NCI-H187 treated with DMSO at 0.1 percent for 48 hours (cell line): ENCODE results near the gene CAVIN4.

Experiments used
- DNase-seq: peaks from one replicate; lab custom pipeline; 2025; lab: John Stamatoyannopoulos, UW

Gene CAVIN4, protein sequence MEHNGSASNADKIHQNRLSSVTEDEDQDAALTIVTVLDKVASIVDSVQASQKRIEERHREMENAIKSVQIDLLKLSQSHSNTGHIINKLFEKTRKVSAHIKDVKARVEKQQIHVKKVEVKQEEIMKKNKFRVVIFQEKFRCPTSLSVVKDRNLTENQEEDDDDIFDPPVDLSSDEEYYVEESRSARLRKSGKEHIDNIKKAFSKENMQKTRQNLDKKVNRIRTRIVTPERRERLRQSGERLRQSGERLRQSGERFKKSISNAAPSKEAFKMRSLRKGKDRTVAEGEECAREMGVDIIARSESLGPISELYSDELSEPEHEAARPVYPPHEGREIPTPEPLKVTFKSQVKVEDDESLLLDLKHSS

DNA sequence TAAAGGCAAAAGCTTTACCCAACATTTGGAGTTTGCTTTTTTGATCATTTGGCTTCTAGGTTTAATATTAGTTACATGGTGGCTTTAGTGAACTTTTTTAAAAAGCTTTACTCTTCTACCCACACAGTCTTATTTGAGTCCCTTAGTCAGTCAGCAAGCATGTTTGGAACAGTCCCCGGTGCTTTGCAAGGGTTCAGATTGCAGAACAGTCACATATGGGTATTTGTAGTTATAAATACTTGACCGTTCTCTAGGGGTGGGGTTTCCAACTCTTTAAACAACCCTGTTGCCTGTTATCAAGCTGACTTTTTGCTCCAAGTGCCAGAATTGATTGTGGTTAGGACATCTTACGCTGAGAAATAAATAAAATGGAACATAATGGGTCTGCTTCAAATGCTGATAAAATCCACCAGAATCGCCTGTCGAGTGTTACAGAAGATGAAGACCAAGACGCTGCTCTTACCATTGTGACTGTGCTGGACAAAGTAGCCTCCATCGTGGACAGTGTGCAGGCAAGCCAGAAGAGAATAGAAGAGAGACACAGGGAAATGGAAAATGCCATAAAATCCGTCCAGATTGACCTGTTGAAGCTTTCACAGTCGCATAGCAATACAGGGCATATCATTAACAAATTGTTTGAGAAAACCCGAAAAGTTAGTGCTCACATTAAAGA, at the start of gene CAVIN4:
Gene CAVIN4, plus strand, starts transcription at position 304 of the 673 bp plus-strand sequence. Its CDS starts 65 bp downstream, at position 369.
- no peak for DNase-seq

DNA sequence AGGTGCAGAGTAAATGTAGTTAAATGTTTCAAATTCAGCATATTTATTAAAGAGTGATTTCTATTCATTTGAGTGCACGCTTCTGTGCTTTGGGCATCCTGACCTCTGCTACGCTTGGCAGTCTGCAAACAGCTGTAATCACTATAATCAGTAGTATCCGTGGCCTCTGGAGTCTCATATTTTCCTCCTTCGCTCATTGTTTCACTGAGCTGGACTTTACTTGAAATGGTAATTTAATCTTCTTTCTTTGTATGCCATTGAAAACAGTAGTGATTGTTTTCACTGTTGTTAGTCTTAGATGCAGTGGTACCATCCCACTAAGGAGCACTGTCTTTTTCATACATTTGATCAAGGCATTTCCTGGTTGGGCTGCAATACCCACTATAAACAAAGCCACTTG, 43.5 kb upstream of the CAVIN4 start:
- no peak for DNase-seq

DNA sequence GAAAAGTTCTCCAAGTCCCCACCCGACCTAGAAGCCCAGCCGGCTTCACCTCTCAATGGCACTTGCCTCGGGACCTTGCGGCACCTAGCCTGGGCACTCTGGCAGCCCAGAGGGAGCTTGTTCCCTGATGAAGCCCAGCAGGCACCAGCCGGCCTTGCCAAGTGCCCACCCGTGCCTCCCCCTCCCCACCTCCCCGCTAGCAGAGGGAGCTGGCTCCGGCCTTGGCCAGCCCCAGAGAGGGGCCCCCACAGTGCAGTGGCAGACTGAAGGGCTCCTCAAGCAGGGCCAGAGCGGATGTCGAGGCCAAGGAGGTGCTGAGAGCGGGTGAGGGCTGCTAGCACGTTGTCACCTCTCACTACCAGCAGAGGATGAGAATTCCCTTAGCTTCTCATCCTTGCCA, 37.6 kb upstream of the CAVIN4 start:
- DNase-seq, result no peak

DNA sequence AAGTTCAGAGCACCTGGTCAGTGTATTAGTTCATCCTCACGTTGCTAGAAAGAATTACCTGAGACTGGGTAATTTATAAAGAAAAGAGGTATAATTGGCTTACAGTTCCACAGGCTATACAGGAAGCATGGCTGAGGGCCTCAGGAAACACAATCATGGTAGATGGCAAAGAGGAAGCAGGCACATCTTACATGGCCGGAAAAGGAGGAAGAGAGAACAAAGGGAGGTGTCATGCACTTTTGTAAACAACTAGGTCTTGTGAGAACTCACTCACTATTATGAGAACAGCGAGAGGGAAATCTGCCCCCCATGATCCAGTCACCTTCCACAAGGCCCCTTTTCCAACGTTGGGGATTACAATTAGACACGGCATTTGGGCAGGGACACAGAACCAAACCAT, 28.8 kb upstream of the CAVIN4 start:
- DNase-seq, result no peak

DNA sequence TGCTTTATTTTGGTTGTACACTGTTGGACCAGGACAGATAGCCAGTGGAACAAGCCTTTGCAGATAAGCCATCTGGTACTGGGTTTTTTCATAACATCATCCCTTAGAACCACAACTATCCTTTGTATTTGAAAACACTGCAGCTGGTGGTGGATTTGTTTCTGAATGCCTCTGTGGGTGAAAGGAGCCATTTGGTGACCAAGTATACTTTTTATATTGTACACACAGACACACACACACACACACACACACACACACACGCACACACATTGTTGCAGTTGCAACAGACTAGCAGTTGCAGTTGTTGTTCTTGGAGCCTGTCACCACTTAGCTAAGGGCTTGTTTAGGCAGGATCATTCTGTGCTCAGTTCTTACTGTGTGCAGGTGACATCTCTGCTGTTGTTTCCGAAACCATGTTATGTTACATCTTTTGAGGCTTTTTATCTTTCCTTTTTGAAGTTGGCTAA, 22.9 kb upstream of the CAVIN4 start:
- DNase-seq, result no peak

DNA sequence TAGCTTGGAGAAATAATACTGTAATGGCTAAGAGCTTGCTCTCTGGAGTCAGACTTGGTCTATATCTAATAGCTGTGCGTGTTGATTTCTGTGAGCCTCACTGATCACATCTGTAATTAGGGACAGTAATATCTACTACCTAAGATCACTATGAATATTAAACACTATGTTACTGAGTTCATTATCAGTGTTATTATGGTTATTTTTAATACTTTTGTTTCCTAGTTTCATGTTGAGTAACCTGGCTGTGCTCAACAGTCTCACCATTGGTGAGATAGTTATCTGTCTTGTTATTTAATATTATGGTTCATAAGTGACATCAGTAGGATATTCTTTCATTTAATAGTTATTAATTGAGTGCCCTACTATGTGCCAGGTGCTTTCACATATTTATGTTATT, 22.4 kb upstream of the CAVIN4 start:
- no peak for DNase-seq

DNA sequence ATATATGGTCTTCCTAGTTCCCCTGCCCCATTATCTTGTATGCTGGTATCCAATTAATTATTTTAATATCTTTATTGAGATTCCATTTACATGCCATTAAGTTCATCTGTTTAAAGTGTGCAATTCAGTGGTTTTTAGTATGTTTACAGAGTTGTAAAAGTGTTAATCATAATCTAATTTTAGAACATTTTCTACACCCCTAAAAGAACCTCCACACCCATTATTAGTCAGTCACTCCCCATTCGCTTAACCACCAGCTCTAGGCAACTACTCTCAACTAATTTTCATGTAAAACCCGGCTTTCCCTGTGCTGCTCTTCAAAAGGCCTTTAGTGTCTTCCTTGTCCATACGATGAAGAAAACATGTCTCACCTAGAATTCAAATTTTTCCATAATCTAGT, 20.8 kb upstream of the CAVIN4 start:
- DNase-seq, result no peak

DNA sequence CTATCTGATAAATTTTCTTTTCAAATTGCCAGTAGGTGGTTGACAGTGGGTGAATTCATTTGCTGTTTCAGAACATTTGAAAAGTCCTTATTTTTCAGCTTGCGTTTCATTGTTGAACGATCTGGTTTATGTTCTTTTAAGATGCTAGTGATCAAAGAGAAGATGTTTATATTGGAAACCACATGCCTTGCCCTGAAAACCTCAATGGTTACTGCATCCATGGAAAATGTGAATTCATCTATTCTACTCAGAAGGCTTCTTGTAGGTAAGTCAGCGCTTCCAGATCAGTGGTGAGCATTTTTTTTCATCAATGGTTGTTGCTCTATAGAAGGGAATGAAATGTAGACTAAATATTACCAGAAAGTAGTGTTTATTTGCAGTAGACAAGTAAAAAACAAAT, 16.6 kb upstream of the CAVIN4 start:
- no peak for DNase-seq

DNA sequence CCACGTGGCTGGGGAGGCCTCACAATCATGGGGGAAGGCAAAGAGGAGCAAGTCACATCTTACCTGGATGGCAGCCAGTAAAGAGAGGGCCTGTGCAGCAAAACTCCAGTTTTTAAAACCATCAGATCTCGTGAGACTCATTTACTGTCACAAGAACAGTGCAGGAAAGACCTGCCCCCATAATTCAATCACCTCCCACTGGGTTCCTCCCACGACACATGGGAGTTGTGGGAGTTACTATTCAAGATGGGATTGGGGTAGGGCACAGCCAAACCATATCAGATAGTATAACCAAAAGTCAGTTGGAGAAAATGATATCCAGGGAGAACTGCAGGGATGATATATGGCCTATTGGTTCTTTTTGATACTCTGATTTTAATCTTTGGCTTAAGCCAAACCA, 10.0 kb upstream of the CAVIN4 start:
- no peak for DNase-seq

DNA sequence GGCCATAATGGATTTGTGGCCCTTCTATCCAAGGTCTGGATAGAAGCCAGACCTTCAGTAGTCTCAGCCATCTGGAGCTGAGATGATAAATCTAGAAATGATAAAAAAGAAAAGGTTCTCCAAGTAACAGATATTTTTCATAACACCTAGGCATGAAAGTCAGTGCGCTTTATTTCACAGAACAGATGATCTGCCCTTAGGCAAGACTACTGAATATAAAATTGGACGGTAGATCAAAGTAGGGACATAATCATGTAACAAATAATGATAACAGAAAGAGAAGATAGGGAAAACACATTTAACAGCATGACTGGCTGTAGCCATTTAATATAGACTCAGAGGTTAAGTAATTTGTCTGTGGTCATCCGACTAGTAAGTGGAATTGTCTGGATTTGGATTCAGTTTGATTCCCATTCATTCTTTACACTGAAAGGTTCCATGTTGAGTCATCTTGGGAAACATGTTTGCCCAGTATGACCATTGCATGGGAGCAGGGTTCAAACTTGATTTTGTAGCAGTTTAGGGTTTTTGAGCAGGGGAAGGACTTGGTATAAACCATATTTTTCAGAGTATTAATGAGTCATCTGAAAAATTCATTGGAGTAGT, 4.1 kb upstream of the CAVIN4 start:
- no peak for DNase-seq

DNA sequence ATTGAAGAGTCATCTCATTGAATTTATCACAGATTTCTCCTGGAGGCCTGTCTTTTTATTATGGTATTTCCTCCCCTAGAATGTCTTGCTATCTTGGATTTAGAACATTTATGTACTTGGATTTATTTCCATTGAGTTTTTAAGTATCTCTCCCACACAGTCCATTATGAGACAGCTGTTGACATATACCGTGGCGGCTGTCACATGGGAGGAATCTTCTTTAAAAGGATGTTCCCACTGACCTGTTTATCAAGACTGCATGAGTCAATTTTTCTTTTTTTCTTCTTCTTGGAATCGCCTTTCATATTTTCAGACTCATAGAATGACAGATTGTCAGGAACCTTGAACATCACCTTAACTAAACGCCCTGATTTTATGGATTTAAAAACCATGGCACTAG, 2.9 kb upstream of the CAVIN4 start:
- DNase-seq, result no peak

DNA sequence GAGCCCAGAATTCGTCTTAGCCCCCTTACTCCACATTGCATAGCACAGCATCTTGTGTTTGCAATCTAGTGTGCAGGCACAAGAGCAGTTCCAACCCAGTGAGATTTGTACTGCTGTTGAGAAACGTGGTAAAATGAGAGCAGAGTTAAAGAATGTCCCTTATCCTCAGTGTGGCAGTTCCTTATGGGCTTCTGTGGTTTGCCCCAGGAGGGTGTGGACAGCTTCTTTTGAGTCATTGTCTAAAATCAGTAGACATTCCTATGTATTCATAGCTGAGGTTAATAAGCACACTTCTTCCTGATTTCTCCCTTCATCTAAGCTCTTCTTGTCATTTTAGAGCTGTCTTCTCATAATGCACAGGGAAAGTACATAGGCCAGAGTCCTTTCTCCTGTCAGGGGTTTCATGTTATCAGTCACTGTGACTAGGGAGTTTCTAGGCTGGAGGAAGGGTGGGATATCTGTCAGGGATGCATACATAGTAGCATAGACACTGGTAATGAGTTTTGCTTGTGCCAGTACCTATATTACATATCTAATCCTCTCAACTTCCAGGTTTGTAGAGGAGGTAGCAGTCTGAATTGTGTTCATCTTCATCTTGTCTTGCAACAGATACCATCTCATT, 2.0 kb upstream of the CAVIN4 start:
- DNase-seq, result no peak

DNA sequence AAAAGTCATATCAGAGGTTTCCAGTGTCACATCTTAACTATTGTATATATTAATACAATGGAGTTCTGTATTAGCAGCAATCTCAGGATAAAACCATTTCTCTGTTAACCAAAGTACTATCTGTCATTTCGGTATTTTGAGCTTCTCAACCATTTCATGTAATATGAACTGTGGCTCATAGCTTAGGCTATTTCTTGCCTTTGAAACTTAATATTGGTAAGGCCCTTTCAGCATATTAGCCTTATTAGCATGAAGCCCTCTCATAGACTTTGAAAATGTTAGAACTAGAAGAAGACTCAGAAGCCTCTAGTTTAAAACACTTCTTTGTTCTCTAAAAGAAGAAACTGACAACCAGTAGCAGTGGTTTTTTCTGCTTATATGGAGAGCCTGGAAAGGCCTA, 731 bp downstream of the CAVIN4 start:
- no peak for DNase-seq

DNA sequence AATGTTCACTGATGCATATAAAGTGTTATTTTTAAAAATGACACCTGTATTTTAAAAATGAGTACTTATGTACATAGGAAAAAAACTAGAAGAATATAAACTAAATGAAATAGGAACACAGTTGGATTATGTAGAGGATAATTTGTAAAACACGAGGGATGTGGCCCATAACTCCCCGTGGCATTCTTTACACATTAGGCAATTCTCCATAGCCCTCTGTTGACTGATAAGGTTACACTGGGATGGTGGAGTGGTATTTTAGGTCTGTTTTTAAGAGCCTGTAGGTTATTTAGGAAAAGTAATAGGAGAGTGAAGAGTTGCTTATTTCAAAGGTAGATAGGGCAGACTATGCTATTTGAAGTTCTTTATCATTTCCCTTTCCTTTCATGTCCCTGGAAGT, 1.8 kb downstream of the CAVIN4 start:
- no peak for DNase-seq

DNA sequence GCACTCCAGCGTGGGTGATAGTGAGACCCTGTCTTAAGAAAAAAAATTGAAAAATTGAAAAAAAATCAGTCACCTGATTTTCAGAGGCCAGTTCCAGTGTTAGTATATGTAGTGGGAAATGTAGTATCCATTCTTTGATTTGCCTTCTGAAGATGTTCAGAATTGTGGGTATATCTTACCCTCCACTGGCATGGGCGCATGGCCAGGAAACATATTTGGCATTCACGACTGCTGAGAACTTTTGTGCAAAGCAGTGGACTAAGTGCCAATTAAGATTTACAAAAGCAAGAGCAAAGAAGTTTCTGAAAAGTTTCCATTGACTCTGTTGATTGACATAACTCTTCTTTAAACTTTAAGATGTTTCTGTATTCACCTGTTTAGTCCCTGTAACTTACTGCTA, 2.4 kb downstream of the CAVIN4 start:
- no peak for DNase-seq

DNA sequence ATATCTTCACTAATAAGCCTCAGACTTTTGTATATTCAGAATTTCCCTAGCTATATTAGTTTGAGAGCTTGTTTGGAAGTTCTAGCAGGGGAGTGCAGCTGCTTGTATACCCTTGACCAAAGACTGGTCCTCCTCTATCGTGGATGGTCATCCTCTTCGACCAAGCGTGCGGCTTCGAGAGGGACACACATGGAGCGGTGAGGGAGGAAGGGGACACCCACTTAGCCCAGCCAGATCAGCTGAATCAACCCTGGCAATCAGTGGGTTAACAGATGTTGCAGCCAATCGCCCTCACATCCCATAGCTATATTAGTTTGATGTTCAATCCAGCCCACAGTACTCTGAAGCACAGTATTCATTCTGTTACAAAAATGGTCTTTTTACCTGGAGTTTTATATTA, 3.2 kb downstream of the CAVIN4 start:
- DNase-seq, result no peak

DNA sequence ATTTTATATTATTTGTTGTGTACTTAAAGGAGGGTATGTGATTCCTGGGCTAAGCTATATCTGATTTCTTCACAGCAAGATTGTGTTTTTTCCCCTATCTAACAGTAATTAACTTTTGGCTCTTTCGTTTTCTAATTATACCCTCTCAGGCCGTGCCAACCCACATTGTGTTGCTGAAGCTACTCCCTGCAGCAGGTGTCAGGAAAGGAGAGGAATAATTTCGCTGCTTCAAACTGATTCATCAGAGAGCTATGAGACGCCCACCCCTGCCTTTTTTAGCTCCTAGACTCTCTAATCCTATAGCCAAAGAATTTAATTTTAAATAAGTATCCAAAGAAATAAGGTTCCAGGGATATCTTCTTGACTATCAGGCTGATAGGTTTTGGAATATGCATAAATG, 3.8 kb downstream of the CAVIN4 start:
- no peak for DNase-seq

DNA sequence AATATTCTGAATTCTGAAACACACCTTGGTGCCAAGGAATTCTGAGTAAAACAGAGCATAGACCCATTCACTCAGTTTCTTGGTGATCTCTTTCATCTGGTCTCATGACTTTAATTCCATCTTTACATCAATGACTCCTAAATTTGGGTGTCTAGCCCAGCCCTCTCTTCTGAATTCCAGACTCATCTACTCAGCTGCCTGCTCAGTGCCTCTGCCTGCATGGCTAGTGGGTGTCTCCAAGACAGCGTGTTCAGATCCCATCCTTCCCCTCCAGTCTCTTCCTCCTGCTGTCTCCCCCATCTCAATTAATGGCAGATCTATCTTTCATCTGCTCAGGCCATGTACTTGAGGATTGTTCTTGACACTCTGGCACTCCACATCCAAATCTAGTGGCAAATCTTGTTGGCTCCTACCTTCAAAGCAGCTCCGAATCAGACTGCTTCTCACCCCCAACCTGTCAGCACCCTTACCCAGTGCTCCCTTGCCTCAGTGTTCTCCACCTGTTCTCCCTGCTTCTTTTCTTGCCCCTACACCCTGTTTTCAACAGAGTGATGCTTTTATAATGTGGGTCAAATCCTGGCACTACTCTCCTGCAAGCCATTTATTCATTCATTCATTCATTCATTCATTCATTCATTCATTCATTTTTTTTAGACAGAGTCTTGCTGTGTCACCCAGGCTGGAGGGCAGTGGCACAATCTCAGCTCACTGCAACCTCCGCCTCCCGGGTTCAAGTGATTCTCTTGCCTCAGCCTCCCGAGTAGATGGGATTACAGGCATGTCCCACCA, 5.3 kb downstream of the CAVIN4 start:
- DNase-seq, result no peak

DNA sequence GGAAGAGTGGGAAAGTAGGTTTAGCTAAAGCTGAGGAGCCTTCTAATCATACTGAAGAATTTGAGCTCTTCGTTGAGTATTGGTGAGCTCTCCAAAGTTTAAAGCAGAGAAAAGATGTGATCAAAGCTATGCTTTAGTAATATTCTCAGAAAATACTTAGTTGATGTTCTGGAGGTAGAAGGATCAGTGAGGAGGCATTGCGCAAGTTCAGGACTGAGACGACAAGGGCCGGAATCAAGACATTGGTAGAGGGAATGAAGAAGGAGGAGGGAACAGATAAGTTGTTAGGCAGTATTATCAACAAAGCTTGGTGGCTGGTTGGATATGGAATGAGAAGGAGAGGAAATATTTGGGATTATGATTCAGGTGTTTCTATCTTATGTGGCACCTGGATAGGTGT, 7.1 kb downstream of the CAVIN4 start:
- DNase-seq, result no peak

DNA sequence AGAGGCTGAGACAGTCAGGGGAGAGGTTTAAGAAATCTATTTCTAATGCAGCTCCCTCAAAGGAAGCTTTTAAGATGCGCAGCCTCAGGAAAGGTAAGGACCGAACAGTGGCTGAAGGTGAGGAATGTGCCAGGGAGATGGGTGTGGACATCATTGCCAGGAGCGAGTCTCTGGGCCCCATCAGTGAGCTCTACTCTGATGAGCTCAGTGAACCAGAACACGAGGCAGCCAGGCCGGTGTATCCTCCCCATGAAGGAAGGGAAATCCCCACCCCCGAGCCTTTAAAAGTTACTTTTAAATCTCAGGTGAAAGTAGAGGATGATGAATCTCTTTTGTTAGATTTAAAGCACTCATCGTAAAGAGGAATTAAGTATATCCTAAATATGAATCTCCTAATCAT, 8.2 kb downstream of the CAVIN4 start:
- no peak for DNase-seq

DNA sequence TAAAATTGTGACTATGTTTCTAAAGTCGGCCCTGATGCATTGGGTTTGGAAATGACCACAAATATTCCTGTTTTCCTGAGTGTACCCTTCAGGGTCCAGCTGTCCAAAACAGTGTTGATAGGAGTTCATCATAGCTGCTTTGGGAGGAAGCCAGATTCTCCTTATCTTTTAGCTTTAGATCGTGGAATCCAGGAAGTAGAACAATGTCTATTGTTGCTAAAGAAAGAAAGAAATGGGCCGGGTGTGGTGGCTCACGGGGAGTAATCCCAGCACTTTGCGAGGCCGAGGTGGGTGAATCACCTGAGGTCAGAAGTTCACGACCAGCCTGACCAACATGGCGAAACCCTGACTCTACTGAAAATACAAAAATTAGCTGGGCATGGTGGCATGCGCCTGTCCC, 9.5 kb downstream of the CAVIN4 start:
- no peak for DNase-seq

DNA sequence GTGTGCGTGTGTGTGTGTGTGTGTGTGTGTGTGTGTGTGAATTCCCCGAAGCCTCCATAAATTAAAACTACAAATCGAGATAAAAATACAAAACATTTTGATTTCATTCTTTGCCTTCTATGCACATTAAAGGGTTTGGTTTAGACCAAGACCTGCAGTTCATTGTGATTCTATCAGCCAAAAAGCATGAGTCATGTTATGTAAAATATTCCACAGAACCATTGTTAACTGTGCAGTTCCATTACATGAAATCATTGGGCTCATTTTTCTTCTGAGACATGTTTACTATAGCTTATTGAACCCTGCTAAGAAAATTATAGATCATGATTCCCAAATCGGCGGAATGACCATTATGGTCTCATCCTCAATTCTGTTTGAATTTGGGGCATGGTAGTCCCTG, 11.7 kb downstream of the CAVIN4 start:
- DNase-seq, result no peak
